ENCODE measurements around the gene RAB35.

RAB35 gene

DNA sequence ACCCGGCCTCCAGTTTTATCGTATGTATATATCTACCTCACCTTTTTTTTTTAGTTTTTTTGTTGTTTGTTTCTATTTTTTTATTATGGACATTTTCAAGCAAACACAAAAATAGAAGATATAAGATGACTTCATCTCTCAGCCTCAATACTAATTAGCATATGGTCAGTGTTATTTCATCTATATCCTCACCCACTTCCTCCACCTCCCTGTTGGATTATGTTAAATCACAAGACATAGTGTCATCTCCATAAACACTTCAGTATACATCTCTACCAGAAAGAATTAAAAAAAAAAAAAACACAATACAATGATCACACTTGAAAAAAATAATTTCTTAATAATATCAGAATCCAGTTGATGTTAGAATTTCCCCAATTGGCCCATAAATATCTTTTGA is 34.9 kb downstream of the RAB35 start:
- no peak for DNase-seq

DNA sequence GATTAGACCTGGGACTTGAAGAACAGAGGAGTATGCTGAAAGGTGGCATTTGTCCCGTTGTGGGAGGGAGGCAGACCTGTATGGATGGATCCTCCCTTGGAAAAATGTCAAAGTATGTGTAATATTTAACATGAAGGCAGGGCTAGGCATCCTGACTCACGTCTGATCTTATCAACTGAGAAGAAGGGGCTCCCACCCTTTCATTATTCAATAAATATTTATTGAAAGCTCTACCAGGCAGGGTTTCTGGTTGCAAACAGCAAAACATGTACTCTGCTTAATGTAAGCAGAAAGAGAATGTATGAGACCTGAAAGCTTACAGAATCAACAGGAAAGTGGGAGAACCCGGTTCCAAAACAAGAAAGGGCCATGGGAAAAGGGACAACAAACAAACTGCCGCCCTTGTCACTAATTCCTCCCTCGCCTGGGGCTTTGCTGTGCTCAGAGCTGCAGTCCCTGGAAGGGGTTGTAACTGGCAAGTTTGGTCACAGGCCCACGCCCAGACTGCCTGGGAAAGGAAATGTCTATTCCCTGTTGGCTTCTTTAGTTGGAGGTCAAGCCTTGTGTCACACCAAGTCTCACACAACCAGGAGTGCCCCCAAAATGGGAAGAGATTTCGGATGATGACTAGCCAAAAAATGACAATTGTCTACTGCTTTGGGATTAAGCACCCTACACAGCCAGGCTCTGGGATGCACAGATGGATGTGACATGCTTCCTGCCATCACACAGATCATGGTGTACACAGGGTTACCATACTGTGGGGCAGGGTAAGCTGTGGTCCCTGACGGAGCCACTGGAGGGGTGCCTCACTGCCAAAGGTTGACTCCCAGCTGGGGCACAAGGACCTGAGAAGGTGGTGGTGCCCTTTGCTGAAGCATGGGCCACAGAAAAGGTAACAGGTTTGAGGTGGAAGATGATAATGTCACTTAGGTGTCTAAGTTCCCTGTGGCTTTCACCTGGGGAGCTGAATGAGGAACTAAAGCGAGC is 36.8 kb downstream of the RAB35 start:
- no peak for DNase-seq

DNA sequence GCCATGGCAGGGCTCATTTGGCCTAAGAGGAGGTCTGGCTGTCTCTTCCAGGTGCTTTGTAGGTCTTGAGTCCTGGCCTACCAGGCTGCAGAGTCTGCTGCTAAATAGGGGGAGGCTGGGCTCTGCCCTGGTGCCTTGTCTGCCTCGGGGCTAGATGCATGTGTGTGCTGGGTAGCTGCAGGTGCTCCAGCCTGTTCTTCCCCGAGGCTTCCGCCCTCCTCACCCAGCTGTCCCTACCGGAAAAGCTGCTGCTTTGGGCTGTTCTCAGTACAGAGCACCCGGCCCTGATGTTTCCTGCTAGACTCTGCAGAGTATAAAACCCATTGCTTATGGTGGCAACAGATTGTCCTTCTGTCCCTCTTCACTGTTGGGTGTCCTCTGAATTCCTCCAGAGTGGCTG is 37.7 kb downstream of the RAB35 start:
- DNase-seq: peak in 1 of 2 donors; percentile 16

DNA sequence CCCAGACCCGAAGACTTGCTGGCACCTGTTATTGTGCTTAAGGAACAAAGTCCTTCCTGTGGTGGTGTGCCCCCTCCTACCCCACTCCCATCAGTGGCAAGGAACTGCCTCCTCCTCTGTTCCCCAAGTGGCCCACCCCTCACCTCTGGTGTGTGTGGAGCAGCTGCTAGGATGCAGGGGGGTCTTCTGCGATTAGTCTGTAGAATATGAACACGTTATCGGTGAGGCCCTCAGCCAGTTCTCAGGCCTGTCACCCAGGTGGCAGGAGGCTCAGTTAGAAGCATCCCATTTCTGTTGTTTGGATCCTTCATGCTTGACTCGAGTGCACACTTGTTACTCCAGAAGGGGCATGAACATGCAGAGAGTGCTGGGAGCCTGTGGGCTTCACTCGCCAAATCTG is 39.3 kb downstream of the RAB35 start:
- no peak for DNase-seq

DNA sequence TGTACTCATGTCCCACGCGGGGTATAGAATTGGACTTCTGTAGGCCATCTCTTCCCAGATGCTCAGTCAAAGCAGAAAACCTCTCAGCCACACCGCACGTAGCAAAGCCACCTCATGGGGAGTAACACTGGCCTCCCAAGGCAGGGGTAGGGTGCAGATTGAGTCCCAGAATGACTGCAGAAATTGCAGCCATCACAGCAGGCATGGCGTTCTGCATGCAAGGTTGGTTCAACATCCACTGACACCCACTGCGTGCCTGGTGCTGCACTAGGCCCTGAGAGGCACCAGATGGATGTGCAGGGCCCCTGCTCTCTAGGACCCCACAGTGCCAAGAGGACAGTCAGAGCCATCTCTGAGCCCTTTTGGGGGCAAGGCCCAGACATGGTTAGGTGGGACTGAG is 39.9 kb downstream of the RAB35 start:
- DNase-seq: no peak

DNA sequence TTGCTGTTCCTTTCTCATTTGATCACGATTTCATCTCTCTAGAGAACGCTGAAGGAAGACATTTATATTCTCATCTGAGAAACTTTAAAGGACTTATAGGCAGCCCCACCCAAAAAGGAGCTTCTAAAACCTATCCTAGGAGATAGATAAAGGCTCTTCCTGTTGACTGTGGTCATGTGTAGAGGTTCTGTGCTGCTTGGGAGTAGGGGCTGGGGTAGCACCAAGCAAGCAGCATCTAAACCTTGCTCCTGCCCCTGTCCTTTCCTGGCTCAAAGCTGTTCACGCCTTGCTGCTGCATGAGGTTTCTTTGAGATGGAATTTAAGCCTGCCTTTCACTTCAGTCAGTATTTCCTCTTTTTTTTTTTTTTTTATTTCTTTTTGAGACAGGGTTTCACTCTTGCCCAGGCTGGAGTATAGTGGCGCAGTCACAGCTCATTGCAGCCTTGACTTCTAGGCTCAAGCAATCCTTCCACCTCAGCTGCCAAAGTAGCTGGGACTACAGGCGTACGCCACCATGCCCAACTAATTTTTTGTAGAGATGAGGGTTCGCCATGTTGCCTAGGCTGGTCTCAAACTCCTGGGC is 41.4 kb downstream of the RAB35 start:
- no peak for DNase-seq

DNA sequence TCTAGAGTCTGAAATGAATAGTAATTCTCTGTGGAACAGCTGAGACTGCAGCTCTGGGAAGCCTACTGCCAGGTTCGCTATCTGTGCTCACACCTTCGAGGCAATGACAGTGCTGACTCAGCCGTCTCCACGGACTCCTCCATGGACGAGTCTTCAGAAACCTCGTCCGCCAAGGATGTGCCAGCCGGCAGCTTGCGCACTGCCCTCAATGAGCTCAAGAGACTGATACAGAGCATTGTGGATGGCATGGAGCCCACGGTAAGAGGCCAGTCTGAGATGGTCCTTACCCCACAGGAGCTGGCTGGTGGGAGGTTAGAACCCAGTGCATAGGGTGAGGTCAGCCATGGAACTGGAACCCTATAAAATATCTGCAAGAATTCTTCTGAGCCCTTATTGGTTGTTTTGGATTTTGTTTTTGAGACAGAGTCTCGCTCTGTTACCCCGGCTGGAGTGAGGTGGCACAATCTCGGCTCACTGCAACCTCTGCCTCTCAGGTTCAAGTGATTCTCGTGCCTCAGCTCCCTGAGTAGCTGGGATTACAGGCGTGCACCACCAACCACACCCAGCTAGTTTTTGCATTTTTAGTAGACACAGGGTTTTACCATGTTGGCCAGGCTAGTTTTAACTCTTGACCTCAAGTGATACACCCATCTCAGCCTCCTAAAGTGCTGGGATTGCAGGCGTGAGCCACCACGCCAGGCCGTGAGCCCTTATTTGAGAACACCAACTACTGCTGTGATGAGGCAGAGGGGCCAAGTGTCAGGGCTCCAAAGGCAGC is 43.9 kb downstream of the RAB35 start:
- no peak for DNase-seq

DNA sequence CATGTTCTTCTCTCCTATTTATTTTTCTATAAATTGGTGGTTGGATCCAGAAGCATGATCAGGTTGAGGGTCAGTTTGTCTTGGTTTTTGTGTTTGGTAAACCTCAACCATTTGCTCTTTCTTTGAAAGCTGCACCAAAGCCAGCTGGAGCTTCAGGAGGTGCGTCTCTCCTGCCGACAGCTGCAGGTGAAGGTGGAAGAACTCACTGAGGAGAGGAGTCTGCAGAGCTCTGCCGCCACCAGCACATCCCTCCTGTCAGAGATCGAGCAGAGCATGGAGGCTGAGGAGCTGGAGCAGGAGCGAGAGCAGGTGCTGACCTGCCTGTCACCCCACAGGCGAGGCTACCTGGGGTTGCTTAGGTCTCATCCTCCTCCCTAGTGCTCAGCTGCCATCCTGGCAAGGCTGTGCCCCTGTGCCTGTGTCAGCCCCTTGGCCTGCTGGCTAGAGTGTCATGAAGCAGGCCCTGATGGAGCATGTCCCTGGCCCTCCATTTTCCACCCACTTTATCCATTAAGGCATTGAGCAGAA is 45.0 kb downstream of the RAB35 start:
- DNase-seq: no peak

DNA sequence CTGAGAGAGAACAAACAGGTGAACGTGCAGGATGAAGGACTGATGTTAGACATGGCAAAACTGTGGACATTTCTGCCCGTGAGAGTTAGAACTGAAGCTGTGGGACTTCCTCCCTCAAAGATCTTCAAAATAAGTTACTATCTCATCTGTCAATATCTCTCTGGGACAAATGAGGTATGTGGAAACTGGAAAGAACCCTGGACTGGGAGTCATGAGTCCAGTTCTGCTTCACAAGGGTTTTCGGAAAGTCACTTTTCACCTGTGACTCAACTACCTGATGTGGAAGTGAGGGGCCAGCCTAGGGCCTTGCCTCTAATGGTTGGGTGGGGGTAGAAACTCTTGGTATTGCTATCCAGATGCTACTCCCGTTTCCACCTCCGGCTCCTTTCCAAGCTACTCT is 47.3 kb downstream of the RAB35 start:
- no peak for DNase-seq

DNA sequence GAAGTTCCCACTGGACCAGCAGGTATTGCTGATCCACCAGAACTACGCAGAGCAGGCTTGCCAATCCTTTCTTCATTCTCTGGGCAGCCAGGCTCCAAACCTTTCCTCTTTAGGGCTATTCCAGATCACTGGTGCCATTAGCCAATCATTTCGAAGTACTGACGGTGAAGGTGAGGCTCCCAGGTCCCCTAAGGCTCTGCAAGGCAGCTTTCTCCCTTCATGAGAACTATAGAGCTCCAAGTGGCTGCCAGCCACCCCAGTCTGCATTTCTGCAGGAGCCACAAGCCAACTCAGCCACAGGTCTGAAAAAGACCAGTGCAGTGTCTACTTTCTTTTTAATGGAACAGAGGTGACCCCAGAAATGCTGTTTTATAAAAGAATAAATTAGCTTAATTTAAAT is 48.7 kb downstream of the RAB35 start:
- no peak for DNase-seq

DNA sequence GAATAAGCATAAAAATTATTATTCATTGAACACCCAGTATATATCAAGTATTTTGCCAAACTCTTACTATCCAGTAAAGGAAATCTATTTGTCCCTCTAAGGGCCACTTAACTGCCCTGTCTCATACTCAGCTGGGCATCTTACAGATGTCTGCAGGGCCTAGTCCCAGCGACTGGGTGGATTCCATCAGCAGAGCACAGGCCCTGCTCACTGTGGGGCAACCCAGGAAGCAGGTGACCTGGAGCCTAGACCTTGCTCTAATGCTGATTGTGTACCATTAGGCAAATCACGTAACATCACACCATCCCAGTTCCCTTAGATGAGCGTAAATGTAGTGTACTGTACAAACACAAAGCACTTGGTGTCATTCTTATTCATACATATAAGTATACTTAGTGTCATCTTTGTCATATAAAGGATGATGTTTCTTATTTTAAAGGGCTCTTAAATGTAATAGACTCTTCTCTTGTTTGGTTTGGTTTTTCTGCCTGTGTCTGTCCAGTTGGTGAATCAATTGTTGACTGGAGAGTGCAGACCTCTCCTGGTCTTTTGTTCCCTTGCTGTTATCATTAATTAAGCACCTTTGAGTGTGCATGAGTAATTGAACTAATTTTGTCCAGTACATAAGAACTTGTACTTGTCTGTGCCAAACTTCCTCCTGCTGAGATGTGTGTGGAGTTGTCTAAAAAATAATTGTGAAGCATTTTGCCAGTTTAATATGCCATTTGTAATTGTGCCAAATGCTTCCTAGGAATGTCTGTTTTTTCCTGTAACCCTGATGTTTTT is 49.3 kb downstream of the RAB35 start:
- DNase-seq: no peak

DNA sequence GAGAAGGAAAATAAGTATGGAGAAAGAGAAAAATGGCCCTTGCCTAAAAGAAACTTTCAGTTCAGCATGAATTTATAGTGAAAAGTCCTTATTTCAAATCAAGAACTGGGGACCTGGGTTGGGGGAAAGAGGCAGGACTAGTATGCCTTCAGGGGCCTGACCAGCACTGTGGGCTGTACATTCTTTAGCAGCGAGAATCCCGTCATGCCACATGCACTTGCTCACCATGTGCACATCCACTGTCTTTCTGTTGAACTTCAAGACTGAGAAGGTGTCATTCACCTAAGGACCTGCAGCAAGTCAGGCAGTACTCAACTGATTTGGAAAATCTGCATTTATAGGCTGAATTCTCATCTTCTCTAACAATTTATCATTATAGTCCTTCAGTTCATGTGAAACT is 50.2 kb downstream of the RAB35 start:
- DNase-seq: no peak

DNA sequence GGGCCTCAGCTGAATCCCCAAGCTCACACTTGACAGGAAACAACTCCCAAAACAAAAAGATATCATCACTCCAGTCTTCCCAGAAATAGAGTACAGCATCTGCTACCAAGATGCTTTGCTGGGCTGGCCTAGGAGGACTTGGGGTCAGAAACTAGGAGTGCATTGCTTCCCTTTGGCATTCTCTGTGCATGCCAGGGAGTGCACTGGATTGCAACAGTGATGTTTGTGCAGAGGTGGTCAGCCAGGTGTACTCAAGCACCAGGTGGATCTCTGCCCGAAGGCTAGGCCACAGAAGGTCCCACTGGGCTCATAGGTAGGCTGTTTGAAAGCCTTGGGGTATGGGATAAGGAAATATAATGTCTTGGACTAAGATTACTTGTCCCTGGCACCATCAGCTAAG is 51.1 kb downstream of the RAB35 start:
- DNase-seq: no peak

DNA sequence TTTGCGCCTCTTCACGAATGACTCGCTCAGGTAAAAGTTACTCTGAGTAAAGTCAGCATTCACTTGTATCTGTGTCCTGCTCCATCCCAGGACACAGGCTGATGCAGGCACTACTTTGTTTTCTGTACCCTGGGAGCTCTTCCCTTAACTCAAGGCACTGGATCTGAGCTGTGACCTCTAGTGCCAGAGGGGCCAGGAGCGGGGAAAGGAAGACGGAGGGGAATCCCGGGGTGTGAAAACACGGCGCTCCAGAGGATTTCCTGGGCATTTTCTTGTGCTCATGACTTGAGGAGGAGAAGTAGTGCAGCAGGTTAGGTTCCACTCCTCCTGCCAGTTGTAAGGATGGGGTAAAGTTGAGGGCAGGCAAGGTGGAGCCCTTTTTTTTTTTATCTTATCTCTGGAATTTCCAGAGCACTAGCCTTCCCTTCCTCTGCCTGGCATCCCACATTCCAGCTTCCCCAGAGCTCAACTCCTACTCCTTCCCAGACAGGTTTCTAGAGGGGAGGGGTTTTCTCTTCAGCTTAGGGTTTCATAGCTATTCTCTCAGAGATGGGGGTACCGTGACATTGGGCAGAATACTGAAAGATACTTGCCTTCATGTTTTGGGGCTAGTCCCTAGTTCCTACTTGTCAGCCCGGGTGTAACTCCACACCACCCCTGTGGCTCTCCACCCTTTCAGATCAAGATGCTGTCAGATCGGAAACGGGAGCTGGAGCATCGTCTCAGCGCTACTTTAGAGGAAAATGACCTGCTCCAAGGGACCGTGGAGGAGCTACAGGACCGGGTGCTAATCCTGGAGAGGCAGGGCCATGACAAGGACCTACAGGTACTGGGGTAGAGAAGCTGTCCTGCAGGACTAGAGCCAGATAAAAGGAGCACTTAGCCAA is 52.3 kb downstream of the RAB35 start:
- no peak for DNase-seq

DNA sequence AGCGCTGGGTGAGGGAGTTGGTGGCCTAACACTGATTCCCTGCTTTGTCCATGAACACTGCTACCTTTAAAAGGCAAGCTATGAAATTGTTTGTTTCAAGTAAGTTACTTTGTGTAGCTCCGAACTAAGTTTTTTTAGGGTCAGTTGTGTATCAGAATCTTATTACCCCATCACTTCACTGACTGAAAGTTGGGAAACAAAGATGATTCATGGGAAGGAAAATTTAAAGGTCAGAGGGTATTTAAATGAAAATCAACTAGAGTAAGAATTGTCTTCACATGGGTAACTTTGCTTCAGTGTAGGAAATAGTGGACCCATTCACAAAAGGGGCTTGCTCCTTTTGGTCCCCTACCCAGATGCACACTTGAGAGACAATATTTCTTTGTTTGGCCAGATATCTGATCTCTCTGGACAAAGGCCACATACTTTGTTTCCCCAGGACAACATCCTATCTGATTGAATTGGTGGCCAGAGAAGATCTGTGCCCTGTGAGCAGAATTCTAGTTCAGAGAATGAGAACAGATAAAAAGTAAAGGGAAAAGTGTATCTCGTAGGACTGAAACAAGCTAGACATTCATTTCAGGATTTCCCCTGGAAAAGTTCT is 53.5 kb downstream of the RAB35 start:
- no peak for DNase-seq

DNA sequence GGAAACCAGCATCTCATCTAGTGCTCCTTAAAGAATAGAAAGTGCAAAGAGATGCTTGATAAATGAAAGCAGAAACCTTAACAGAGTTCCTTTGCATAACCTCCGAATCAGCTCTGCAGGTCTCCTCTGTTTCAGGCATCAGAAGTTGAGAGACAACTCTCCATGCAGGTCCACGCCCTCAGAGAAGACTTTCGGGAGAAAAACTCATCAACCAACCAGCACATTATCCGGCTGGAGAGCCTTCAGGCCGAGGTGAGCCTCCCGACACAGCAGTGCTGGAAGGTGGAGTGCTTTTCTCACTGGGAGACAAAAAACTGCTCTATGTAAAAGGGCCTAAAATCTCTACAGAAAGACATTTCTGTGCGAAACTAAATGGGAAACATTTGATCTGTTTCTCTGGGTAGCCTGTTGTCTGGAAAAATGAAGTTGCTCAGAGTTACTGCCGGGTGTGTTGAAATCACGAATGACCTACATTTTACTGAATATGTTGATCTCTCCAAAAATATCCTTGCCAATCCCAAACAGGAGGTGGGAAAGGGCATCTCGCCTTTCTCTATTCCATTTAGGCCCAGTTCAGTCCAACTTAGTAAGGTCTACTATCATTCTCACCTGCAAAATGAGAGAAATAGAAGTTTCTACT is 54.9 kb downstream of the RAB35 start:
- no peak for DNase-seq

DNA sequence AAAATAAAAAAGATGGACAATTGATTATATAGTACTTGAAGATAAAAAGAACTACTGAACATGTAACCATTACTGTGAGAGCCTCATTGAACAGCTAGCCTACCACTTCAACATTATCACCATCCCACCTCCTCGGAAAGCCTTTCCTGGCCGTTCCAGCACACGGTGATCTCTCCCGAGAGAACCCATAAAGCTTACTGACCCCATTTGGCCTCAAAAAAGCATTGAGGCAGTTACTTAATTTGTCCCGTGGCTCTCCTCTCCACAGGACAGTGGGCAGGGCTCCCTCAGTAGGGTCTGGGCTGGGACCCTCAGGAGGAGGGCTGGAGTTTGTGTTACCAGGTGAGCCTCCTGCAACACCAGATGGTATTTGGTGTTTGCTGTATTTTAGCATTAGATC is 55.8 kb downstream of the RAB35 start:
- DNase-seq: no peak

DNA sequence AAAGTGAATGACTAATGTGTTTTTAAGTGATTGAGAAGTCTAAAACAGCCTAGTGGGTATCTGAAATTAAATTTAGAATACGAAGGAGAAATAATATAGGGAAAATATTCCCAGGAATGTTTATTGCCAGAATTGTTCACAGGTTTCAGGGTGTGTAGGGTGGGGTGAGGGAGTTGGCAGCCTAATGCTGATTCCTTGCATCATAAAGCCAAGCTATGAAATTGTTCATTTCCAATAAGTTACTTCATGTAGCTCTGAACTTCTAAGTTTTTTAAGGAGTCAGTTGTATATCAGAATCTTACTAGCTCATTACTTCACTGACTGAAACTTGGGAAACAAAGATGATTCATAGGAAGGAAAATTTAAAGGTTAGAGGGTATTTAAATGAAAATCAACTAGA is 56.4 kb downstream of the RAB35 start:
- DNase-seq: no peak

DNA sequence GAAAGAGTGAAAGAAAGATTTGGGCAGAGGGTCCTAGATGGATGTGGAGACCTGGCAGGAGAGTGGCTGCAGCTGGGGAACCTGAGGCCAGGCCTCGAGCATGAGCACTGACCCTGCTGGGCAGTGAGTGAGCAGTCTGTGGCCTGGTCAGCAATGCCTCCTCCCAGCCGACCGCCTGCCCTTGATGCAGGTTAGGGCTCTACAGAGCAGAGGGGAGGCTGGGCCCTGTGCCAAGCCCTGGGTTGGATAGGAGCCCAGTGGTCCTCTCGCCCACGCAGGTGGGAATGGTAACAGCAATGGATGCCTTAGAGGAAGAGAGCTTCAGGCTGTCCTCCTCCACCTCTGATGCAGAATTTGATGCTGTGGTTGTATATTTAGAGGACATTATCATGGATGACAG is 59.8 kb downstream of the RAB35 start:
- no peak for DNase-seq

DNA sequence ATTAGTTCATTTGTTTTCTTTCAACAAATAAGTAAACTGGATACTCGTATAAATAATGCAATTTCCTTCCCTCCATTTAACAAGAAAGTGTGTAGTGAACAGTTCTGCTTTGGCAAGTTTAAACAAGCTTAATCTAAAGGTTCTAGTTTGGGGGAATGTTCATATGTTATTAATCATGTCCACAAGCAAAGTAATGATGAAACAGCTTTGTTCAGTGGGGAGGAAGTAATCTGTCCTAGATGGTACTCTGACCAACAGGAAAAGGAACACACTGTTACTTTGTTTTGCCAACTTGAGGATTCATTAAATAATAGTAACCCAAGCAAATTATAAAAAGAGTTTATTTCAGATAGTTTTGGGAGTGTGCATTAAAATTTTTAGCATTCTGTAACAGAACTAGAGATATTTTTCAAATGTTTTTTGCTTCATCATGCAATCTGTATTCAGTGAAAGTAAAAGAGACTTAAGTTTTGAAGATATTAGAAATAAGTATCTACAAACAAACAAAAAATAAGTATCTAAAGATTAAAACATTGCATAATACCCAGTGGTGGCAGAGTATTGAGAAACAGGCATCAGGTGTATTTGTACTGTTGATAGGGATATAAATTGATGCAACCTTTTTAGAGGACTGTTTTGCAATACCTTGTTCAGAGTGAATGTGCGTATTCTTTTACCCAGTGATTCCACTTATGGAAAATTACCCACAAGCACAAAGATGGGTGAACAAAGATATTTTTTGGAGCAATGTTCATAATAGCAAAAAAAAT is 61.1 kb downstream of the RAB35 start:
- DNase-seq: no peak

Measured in CD4-positive, alpha-beta T cell treated with Interferon alpha-2 for 1 hour (primary cell).